GM19043 (cell line): ENCODE measurements around the gene PEF1.

Experiments
- ATAC-seq: cut with Tn5 transposase; IDR thresholded peaks from one replicate; pipeline ENCODE4 v1.9.1; 2021; ENCODE audit warnings: low read depth; ENCODE audit not compliant: unreplicated experiment

PEF1 gene

DNA sequence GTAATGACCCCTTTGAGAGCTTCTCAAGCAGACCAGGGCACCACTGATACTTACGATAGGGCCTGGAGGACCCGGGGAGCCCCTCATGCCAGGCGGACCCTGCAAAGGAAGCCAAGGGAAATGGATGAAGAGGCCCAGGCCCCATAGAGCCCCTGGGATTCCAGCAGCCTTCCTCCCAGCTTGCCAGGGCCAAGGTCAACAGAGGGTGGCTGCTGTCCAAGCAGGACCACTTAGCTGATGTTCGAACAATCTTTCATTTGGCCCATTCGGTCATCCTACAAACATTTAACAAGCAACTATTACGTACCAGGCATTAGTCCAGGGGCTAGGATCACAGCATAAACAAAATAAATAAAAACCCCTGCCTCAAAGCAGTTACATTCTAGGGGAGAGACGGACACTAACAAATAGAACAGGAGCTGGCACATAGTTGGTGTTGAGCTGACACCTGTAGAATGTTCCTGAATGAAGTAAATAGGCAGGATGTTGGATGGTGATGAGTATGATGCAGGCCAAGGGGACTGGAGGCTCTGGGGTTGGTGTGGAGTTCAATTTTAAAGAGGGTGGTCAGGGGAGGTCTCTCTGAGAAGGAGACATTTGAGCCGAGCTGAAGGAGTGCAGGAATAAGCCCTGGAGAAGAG lies 27.0 kb upstream of the PEF1 start:
- ATAC-seq = no peak

DNA sequence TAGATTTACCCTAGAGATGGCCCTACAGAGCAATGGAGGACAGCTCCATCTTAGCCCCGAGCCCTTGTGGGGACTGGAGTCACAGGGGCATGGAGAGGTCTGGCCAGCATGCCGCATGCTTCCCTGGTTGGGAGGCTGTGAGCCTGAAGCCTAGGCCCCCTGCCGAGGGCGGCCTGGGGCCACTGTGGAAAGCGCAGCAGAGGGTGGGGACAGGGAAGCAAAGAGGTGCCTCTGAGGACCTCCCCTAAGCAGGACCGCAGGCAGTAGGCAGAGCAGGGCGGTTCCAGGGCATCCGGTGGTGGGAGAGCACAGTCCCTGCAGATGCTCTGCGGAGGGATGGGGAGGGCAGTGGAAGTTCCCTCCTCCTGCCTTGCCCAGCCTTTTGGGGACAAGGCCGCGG lies 26.5 kb upstream of the PEF1 start:
- no peak for ATAC-seq

DNA sequence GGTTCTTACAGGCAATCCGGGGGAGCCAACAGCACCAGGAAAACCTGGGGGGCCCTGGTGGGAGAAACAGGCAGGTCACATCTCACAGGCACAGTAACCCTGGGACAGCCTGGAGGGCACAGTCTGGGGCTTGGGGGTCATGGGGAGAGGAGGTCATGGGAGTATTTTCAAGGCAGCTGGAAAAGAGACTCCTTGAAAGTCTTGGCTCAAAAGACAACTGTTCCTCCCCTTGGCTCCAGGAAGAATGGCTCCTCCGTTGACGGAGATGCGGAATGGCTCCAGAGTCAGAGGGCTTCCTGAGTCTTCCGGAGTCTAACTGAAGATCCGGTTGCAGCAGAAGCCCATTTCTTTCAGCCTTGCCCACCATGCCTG lies 25.9 kb upstream of the PEF1 start:
- no peak for ATAC-seq

DNA sequence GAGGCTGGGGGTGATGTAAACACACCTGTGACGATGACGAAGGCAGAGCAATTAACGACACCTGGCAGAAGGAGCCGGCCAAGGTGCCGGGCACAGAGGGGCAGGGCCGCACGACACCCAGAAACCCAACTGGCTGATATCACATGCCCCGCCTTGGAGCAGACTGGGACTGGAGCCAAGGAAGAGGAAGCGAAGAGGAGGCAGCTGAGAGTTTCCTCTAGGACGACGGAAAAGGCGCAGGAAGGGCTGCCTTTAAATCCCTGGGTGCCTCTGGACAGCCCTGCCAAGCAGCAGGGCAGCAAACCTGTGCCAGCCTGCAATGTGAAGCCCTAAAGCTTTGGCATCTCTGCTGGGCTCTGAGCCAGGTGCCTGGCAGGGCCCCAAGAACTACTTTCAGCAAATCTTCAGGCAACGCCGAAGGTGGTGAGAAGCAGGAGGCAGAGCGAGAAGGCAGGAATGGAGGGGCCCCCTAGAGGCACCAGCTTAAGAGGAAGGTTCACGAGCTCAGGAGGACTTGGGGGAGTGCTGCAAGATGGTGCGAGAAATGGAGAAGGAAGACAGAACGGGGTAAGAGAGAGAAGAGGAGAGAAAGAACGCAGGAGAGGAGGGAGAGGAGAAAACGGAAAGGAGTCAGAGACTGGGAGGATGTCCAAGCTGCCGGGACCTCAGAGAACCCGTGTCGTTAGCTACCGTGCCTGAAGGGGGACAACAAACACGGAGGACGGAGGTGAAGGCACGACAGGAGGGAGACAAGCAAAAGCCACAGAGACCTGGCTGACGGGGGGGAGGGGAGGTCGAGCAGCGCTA lies 25.3 kb upstream of the PEF1 start:
- no peak for ATAC-seq

DNA sequence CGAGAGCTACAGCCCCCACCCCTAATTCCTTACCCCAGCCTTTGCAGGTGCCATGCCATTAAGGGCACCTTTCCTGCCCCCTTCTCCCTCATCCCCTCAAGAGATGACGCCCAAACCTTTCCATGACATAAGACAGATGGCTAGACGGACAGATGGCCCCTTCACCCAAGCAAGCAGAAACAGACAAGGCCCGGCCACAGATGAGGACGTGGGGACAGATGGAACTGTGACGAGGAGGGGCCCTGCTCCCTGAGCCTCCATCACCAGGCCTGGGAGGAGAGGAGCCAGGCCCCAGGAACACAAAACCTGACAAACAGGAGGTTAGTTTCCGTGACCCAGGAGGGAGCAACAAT lies 24.7 kb upstream of the PEF1 start:
- no peak for ATAC-seq

DNA sequence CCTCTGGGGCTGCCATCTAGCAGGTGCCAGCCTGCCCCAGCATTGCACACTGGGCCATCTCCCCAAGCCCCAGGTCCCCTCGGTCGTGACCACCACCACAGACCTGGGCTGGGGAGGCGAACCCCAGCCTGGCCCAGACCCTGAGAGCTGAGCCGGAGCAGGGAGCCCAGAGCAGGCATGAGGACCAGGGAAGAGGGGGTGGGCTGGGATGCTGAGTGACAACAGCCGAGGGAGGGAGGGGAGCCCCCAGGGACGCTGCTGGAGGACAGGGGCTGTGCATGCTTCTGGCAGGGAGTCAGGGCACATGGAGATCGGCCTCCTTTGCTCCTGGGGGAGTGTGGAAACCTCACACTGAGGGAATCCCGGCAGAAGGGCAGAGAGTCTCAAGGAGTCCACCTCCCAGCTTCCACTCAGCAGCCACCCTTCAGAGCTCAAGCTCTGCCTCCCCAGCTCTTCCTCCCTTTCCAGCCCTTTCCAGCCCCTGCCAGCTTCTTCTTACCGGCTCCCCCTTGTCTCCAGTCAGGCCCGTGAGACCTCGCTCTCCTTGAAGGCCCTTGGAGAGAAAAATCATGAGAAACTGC lies 23.7 kb upstream of the PEF1 start:
- ATAC-seq = no peak

DNA sequence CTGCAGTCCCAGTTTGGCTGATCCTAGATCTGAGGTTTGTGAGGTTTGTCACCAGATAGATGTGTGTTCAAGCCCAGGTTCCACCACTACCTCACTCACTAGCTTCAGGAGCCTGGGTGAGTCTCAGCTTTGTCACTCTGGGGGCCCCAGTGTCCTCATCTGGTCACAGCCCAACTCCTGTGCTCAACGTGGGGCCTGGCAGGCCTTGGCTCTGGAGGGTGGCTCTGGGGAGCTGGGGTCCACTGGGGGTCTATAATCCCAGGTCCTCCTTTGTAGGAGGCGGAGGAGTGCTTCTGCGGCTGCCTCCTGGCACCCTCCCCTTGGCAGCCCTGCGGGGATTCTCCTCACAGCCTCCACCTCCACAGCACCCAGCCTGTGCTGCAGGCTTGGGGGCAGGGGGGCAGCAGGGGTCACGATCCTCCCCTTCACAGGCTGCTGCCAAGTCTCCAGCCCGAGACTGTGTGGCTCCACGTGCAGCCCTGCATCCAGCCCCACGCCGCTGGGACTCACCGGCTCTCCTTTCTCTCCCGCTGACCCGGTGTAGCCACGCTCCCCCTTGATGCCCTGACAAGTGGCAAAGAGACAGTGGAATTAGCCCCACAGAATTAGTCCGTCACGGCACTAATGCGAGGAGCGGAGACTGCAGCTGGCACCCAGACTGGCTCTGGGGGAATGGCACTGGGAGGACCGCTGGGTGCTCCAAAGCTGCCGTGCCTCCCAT lies 22.5 kb upstream of the PEF1 start:
- no peak for ATAC-seq

DNA sequence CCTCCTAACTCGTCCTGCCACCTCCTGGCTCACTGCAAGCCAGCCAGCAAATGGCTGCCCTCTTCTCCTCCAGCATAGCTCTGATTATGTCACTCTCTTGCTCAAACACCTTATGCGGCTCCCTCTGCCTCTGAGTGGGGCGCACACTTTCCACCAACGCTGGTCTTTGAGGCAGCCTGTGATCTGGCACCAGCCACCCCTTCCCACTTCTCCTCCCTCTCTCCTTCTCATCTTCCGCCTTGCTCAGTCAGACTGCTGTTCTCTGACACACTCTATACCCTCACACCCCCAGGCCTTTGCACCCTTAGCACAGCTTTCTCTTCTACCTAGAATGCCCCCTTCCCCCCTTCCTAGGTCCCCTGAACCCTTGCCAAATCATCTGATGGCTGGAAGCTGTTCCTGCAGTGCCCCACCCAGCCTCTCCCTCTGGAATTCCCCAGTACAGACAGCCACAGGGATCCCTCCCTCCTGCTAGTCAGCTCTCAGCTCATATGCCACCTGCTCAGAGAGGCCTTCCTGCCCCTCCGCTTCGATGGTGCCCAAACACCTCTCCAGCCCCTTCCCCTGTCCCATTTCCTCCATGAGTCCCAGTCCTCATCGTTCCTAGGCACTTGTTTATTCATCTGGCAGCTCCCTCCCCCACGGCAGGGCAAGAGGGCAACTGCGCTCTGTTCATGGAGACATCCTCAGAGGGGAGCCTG lies 21.7 kb upstream of the PEF1 start:
- no peak for ATAC-seq

DNA sequence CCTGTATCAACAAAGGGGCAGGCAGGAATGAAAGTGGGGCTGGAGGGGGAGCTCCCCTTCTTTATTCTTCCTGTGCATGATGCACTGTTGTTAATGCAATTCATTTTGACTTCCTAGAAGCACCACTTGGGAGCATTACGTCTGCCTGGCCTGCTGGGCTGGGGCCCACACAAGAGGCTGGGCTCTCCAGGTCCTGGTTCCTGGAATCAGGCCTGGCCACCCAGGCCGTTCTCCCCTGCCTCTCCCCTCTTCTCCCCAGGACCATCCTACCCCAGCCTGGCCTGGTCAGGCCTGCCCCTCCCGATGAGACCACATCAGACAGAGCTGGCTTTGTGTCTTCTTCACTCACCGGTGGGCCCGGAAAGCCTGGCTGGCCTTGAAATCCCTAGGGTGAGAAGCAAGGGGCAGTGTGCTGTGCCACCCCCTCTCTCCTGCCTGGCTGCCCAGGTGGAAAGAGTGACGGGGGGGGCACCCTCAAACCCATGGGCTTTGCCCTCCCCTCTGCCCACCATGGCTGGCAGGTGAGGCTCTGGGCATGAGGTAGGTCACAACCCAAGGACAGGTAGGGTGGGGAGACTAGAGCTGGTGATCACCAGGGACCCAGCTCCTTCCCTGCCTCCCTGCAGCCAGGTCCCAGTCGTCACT lies 20.7 kb upstream of the PEF1 start:
- ATAC-seq = no peak

DNA sequence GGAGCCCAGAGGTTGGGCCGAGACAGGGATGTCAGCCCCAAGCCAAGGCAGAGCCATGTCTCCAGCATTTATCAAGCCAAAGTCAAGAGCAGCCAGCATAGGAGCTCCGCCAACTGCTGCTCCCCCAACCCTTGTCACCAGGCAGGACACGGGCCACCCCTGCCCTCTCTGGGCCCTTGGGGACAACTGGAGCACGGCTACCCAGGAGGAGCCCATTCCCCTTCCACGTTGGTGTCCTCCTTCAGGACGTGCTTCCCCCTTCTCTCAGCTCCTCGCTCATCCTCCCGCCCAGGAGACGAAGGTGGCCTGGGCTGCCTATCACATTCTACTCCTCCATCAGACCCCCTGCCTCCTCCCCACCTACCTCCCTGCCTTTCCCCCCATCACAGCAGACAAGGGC lies 19.9 kb upstream of the PEF1 start:
- ATAC-seq = no peak

DNA sequence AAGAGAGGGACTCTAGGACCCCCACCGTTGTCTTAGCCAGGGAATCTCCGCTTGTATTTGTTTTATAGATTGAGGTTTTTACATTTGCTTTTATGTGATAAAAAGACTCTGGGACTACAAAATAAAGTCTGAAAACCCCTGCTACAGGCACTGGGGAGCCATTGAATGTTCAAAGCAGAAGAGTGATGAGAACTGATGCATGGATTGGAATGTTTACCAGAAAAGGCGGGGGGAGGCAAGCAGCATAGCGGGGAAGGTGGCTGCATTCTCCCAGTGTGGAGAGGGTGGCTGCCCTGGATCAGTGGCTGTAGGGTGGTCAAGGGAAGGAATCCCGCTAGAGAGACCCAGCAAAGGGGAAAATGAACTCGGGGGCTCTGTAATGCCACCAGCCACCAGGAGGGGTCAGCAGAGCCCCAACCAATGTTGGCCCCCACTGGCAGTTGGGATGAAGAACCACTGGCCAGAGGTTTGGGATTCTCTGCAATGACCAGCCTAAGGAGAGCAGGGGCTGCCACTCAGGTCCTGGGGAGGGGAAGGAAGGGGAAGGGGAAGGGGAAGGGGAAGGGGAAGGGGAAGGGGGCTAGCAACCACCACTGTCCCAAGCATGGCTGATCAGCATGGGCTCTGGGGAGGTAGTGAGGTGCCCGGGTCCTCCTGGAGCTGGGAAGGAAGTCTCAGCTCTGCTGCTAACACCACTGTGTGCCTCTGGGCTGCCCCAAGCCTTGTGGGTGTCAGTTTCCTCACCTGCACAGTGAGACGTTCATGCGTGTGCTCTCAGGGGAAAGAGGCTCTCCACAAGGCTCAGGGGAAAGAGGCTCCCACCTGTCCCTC lies 19.2 kb upstream of the PEF1 start:
- ATAC-seq = no peak

DNA sequence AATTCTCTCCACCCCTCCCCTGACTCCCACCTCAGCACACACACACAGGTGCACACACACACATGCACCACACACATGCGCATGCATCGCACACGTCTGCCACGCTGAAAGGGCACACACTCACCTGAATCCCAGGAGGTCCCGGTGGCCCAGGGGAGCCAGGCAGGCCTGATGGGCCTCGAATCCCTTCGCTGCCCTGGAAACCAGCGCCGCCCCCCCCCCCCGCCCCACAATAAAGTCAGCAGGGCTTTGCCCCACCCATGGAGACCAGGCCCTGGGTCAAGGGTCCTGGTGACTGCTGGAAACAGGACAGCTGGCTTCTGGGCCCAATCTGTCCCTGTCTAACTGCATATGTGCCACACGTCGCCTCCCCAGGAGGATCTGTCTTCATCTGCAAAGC lies 17.8 kb upstream of the PEF1 start:
- ATAC-seq = no peak

DNA sequence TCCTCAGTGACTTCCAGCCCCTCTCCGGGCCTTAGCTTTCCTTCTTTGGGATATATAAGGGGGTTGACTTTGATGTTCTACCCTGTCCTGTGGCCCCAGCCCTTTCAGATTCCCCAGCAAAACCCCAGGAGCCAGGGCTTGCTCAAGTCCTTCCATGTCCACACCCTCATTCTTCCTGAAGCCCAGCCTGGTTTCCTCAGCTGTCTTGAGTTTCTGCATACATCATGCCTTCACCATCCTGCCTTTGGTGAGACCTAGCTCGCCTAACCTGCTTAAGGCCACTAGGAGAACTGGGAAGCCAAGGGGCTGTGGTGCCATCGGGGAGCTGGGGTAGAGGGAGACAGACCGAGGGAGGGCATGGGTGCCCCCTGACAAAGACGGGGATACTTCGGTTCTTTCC lies 17.2 kb upstream of the PEF1 start:
- ATAC-seq = no peak

DNA sequence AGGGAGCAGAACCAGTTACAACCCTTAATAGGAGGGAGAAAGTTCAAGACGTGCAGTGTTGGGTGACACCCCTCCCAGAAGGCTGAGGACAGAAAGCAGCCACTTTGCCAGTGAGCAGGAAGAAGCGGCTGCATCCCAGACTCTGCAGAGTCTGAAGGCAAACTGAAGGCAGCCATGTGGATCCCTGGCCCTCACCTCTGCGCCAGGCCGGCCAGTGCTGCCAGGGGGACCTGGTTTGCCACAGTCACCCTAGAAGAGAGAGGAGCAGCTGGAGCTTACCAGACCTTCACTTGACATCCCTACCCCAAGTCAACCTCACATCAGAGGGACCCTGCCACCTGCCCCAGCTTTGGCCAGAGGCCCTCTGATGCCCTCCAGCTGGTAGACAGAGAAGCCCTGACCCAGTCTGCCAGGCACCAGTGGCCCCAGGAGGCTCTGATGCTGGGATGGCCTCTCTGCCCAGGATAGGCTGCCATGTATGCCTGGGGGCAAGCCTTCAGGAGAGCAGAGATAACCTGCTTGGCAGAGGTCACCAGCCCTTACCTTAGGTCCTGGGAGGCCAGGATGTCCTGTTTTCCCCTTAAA lies 16.3 kb upstream of the PEF1 start:
- ATAC-seq = no peak

DNA sequence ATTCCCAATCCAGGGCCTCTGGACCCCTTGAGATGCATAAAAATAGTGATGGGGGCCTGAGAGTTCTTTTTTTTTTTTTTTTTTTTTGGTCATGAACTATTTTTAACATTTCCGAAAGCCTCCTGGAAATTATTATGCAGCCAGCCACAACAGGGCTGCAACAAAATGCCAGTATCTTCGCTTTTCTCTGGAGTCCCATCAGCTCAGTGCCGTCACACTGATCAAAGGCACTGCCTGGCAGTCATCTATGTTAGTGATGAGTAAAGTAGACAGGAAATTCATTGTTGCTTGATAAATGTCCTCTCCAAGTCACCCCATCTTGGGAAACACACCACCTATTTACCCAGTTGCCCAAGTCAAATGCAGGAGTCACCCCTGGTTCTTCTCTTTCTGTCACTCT lies 15.2 kb upstream of the PEF1 start:
- no peak for ATAC-seq

DNA sequence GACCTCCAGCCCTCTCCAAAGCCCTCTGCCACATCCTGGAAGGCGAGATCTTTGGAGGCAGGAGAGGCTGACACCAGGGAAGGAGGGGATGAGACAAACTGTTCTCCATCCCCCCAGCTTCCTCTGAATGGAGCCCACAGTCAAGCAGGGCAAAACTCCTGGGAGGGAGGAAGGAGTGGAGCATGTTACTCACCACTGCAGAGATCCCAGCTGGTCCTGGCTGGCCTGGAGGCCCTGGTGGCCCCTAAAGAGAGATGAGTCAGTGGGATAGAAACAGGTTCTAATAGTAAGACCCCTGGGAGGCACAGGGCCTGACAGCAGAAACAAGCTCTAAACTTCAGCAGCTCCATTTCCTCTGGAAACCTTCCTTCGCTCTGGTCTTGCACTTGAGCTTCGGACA lies 14.0 kb upstream of the PEF1 start:
- ATAC-seq = no peak

DNA sequence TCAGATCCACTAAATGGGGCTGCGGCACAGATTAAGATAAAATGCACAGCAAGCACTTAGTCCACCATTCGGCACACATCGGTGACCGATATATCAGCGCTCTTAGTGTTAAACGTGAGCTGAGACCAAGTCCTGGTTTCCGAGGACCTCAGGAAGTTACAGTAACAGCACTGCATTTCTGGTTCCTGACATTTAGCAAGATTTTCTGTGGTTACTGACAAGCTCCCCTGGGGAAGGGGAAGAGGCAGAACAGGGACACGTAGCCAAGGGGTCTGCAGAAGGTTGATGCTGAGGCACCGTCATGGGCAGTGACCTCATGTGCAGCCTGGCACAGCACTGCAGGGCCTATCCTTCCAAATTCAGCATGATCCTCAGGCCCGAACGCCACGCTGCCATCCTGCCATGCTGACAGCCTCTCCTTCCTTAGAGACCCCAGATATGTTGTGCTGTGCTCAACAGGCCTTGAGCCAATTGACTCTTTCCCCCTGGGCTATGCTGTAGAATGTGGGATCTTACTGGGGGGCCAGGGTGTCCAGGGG lies 13.4 kb upstream of the PEF1 start:
- no peak for ATAC-seq

DNA sequence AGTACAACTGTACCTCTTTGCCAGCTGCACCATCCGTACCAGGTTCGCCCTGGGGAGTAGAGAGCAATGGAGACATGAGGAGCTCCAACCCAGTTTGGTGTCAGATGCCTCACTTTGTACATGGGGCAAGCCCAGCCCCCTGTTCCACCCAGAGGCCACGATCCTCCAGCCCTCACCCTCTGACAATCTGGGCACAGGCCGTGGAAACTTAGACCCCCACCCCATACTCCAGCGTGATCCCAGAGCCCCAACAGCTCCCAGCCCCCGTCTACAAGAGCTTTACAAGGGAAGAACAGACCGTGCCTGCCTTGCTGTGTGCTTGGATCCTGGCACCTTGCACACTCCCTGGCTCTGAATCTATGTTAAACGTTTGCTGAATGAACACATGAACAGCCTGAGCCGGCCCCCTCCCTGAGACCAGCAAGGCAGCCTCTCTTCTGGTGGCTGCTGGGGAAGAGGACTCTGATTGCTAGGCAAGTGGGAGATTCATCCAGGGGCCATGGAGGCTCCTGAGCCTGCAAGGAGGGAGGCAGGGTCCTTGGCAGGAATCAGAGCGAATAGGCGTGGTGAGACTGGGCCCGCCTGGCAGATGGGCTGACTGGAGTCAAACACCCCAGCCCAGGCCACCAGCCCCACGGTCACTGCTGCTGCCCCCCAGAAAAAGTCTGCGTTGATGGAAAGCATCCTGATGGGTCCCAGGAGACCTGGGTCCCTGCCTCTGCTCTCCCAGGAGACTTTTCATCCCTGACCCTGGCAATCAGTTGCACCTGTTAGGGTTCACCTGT lies 12.5 kb upstream of the PEF1 start:
- ATAC-seq = no peak
